CD4-positive, alpha-beta T cell treated with Interleukin-15 for 4 hours (primary cell): ENCODE data around the gene ATPAF2.
"Not testable (repeated sequence)": the region's sequence is repeated elsewhere in the genome, so short reads cannot be mapped to it uniquely, and the experiment has no call there.

Experiments
- DNase-seq: peaks from one replicate; pipeline ENCODE4 v3.0.0-alpha.2; 2020; ENCODE audit warnings: low spot score

The ATPAF2 gene

GRCh38 chr17:18009609-18010420 lies 29.2 kb downstream of the ATPAF2 start:
- DNase-seq = no peak

GRCh38 chr17:18008496-18009268 lies 30.3 kb downstream of the ATPAF2 start:
- DNase-seq = no peak

GRCh38 chr17:18006495-18007239 lies 32.3 kb downstream of the ATPAF2 start:
- DNase-seq = no peak

- no peak for DNase-seq
Measured at GRCh38 chr17:18005496-18005895, 33.5 kb downstream of the ATPAF2 start.

GRCh38 chr17:18004884-18005305 lies 34.1 kb downstream of the ATPAF2 start:
- DNase-seq = no peak

GRCh38 chr17:18004345-18004744 lies 34.6 kb downstream of the ATPAF2 start:
- DNase-seq = no peak

GRCh38 chr17:18002171-18002570 lies 36.8 kb downstream of the ATPAF2 start:
- no peak for DNase-seq

- no peak for DNase-seq
Measured at GRCh38 chr17:18000030-18000408, 38.9 kb downstream of the ATPAF2 start.

- DNase-seq = no peak
Measured at GRCh38 chr17:17999364-18000029, 39.5 kb downstream of the ATPAF2 start.

GRCh38 chr17:17998934-17999333 lies 40.0 kb downstream of the ATPAF2 start:
- no peak for DNase-seq

- DNase-seq = not testable (repeated sequence)
Measured at GRCh38 chr17:17995887-17996286, 43.1 kb downstream of the ATPAF2 start.

GRCh38 chr17:17994271-17995069 lies 44.5 kb downstream of the ATPAF2 start:
- DNase-seq = peak; percentile 4

- no peak for DNase-seq
Measured at GRCh38 chr17:17993852-17994251, 45.1 kb downstream of the ATPAF2 start.

GRCh38 chr17:17993366-17993765 lies 45.6 kb downstream of the ATPAF2 start:
- DNase-seq = no peak

GRCh38 chr17:17990282-17990681 lies 48.7 kb downstream of the ATPAF2 start:
- no peak for DNase-seq

- no peak for DNase-seq
Measured at GRCh38 chr17:17989618-17990017, 49.4 kb downstream of the ATPAF2 start.

GRCh38 chr17:17989081-17989480 lies 49.9 kb downstream of the ATPAF2 start:
- no peak for DNase-seq

- DNase-seq = no peak
Measured at GRCh38 chr17:17988427-17988945, 50.5 kb downstream of the ATPAF2 start.

GRCh38 chr17:17987901-17988300 lies 51.1 kb downstream of the ATPAF2 start:
- DNase-seq = no peak

- DNase-seq = no peak
Measured at GRCh38 chr17:17987187-17987896, 51.6 kb downstream of the ATPAF2 start.
